ENCODE results near the gene ARID3A.

The ARID3A gene

DNA sequence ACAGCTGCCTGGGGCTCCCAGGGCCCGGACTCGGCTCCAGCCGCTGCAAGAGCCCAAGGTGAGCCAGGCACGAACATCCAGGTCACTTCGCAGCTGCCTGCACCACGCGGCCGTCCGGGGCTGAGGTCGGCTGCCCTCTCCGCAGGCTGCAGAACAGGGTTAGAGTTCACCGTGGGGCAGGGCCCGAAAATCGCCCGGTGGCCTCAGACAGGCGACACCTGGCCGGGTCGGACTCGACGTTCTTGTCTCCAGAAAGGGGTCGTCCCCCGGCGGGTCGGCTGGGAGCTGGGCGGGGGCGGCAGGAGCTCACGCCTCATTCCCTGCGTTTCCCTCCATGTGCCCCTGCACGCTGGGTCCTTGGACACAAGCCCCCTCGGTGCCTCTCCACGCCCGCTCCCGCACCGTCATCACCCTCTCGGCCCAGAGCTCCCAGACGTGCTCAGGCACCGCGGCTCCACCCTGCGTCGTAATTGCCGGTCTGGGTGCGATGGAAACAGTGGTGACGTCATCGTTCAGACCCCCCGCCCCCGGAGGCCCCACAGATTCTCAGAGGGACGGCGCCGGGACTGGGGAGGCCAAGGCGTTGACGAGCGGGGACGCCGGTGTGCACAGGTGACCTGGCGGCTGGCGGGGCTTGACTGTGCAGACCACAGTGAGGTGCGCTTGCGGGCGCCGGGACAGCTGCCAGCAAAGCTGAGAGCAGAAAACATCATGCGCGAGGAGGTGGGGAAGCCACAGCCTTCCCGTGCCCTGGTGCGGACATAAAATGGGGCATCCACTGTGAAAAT lies 70.4 kb downstream of the ARID3A start:
- Histone ChIP-seq H3K9me2 (replicated peaks; ENCODE audit: insufficient read depth, low read length) (no peaks in the 10 kb centered on the region), H2AFZ (ENCODE audit: low read length) (no peak overlapping the region), H3K9ac (ENCODE audit: low read length) (no peak overlapping the region), H3K36me3 (replicated peaks; ENCODE audit: insufficient read depth, low read length) (no peaks in the 10 kb centered on the region), H3K27me3 (replicated peaks; ENCODE audit: insufficient read depth, low read length) (peaks cover 29% of the 10 kb centered on the region), H3K79me2 (ENCODE audit: low read length) (no peaks in the 10 kb centered on the region), H3F3A (ENCODE audit: insufficient read depth, low read length) (peaks cover 7% of the 10 kb centered on the region; the same call in 1 of the 2 replicates), H3K4me1 (ENCODE audit: low read length) (peaks cover 5% of the 10 kb centered on the region), H4K20me1 (ENCODE audit: insufficient read depth, low read length) (no peaks in the 10 kb centered on the region), H3K27ac (ENCODE audit: low read length) (0 out of 2 replicates have a peak overlapping the region, but pooled peaks have one; percentile 12), H3K9me3 (replicated peaks; ENCODE audit: insufficient read depth, low read length) (no peaks in the 10 kb centered on the region), H3K4me2 (ENCODE audit: low read depth, low read length) (peak overlapping the region; percentile 78), H3K4me3 (ENCODE audit: low read length) (peak overlapping the region; percentile 35; the same call in 1 of the 2 replicates)
- TF ChIP-seq EZH2 (optimal IDR thresholded peaks at IDR 0.05; ENCODE audit: low read depth, low read length) (no peak), EZH2phosphoT487 (IDR thresholded peaks at IDR 0.05; ENCODE audit: low read length) (no peak), CTCF (IDR thresholded peaks at IDR 0.05; ENCODE audit: low read length) (no peak)
- peak; percentile 81 for DNase-seq

GRCh38 chr19:998064-998463 lies 72.2 kb downstream of the ARID3A start:
- H3K27me3 ChIP-seq (replicated peaks; ENCODE audit: insufficient read depth, low read length): peaks cover 40% of the 10 kb centered on the region
- no peaks in the 10 kb centered on the region for H4K20me1 ChIP-seq (ENCODE audit: insufficient read depth, low read length)

GRCh38 chr19:999379-999719 lies 73.5 kb downstream of the ARID3A start:
- Histone ChIP-seq H3K36me3 (replicated peaks; ENCODE audit: insufficient read depth, low read length) (no peaks in the 10 kb centered on the region), H3F3A (ENCODE audit: insufficient read depth, low read length) (peaks cover 7% of the 10 kb centered on the region; the same call in 1 of the 2 replicates), H3K9me3 (replicated peaks; ENCODE audit: insufficient read depth, low read length) (no peaks in the 10 kb centered on the region), H3K9me2 (replicated peaks; ENCODE audit: insufficient read depth, low read length) (no peaks in the 10 kb centered on the region), H3K27me3 (replicated peaks; ENCODE audit: insufficient read depth, low read length) (peaks cover 51% of the 10 kb centered on the region), H3K9ac (ENCODE audit: low read length) (no peak overlapping the region), H2AFZ (ENCODE audit: low read length) (no peak overlapping the region), H3K4me1 (ENCODE audit: low read length) (peaks cover 5% of the 10 kb centered on the region), H3K4me2 (ENCODE audit: low read depth, low read length) (no peak overlapping the region), H3K79me2 (ENCODE audit: low read length) (no peaks in the 10 kb centered on the region), H4K20me1 (ENCODE audit: insufficient read depth, low read length) (no peaks in the 10 kb centered on the region), H3K27ac (ENCODE audit: low read length) (no peak overlapping the region), H3K4me3 (ENCODE audit: low read length) (no peak overlapping the region)
- TF ChIP-seq EZH2 (optimal IDR thresholded peaks at IDR 0.05; ENCODE audit: low read depth, low read length) (no peak), CTCF (IDR thresholded peaks at IDR 0.05; ENCODE audit: low read length) (no peak), EZH2phosphoT487 (IDR thresholded peaks at IDR 0.05; ENCODE audit: low read length) (no peak)
- no peak for DNase-seq

More at GRCh38 chr19:998064-998463, 72.2 kb downstream of the ARID3A start:
- no peak overlapping the region for H2AFZ ChIP-seq (ENCODE audit: low read length)
- H3F3A ChIP-seq (ENCODE audit: insufficient read depth, low read length): peaks cover 7% of the 10 kb centered on the region; the same call in 1 of the 2 replicates
- H3K4me1 ChIP-seq (ENCODE audit: low read length): peaks cover 5% of the 10 kb centered on the region
- no peak overlapping the region for H3K9ac ChIP-seq (ENCODE audit: low read length)
- H3K36me3 ChIP-seq (replicated peaks; ENCODE audit: insufficient read depth, low read length): no peaks in the 10 kb centered on the region
- H3K9me3 ChIP-seq (replicated peaks; ENCODE audit: insufficient read depth, low read length): no peaks in the 10 kb centered on the region
- TF ChIP-seq EZH2phosphoT487 (IDR thresholded peaks at IDR 0.05; ENCODE audit: low read length) (no peak), EZH2 (optimal IDR thresholded peaks at IDR 0.05; ENCODE audit: low read depth, low read length) (no peak), CTCF (IDR thresholded peaks at IDR 0.05; ENCODE audit: low read length) (no peak)
- H3K4me2 ChIP-seq (ENCODE audit: low read depth, low read length): no peak overlapping the region
- no peak overlapping the region for H3K4me3 ChIP-seq (ENCODE audit: low read length)
- no peaks in the 10 kb centered on the region for H3K9me2 ChIP-seq (replicated peaks; ENCODE audit: insufficient read depth, low read length)
- H3K79me2 ChIP-seq (ENCODE audit: low read length): no peaks in the 10 kb centered on the region
- H3K27ac ChIP-seq (ENCODE audit: low read length): no peak overlapping the region
- DNase-seq: no peak

Measured in MM.1S (cell line).